Measurements from ENCODE around the gene TFIP11. TPM values are rescaled to one million over a fixed set of nuclear protein-coding genes. Genes with fewer than 3 reads are reported as not detected.

The TFIP11 gene
- total RNA-seq, 2 experiments from 2014 or later: 36.5 to 41.7 TPM

GRCh38 chr22:26483439-26484359, 28.6 kb downstream of the TFIP11 start, which contains the start of the genes HPS4 and SRRD:
TSS of gene HPS4 (minus strand) at chr22:26483783. CDS start at chr22:26481762, 2,021 bp downstream.
TSS of gene SRRD (plus strand) at chr22:26483877. CDS start at chr22:26483891, 14 bp downstream.
- no peaks in the 10 kb centered on the region for H3K9me3 Mint-ChIP-seq (ENCODE audit: low read depth)
- ChIA-PET POLR2A (interaction anchor here (0.7 to 1.4 kb wide), 7 partner anchors 19 to 189 kb away, joined by 3 to 11 read pairs (median 3); partner anchors contain the start of gene TFIP11), CTCF (interaction anchor here (0.7 to 5.7 kb wide), 10 partner anchors 10 to 681 kb away, joined by 3 to 27 read pairs (median 3); no protein-coding TSS in a partner anchor)
- peaks cover 30% of the 10 kb centered on the region for H3K36me3 Mint-ChIP-seq (ENCODE audit: low read depth)
- peak within 1 kb of the TSS; percentile 95 for H3K27ac Mint-ChIP-seq
- intact Hi-C loops (cut with DNase I, micrococcal nuclease): loop anchor here (1.0 to 2.0 kb wide), 12 partner anchors 29 to 1436 kb away; partner anchors contain the start of genes ASPHD2 (in 2 of the 2), TFIP11 (in 2 of the 2), PITPNB (in 1 of the 2) and TPST2 (in 1 of the 2)
- DNase-seq (peak; percentile 95), ATAC-seq (peak; percentile 75)
- H3K4me3 Mint-ChIP-seq: peak within 1 kb of the TSS; percentile 82
- no peaks in the 10 kb centered on the region for H3K27me3 Mint-ChIP-seq
- peaks cover 66% of the 10 kb centered on the region for H3K4me1 Mint-ChIP-seq

- H3K27ac Mint-ChIP-seq: peak overlapping the region; percentile 87
- no peak for ATAC-seq
- ChIA-PET POLR2A (interaction anchor here (0.7 to 1.4 kb wide), 5 partner anchors 20 to 182 kb away, joined by 3 to 11 read pairs (median 3); partner anchors contain the start of gene TFIP11), CTCF (interaction anchor here (0.7 to 5.7 kb wide), 9 partner anchors 10 to 191 kb away, joined by 3 to 27 read pairs (median 3); no protein-coding TSS in a partner anchor)
- H3K9me3 Mint-ChIP-seq (ENCODE audit: low read depth): no peaks in the 10 kb centered on the region
- peak overlapping the region; percentile 82 for H3K4me3 Mint-ChIP-seq
- intact Hi-C loops (cut with DNase I, micrococcal nuclease): loop anchor here (1.0 to 2.0 kb wide), 12 partner anchors 29 to 1436 kb away; partner anchors contain the start of genes ASPHD2 (in 2 of the 2), TFIP11 (in 2 of the 2), PITPNB (in 1 of the 2) and TPST2 (in 1 of the 2)
- peaks cover 24% of the 10 kb centered on the region for H3K36me3 Mint-ChIP-seq (ENCODE audit: low read depth)
- H3K4me1 Mint-ChIP-seq: peaks cover 64% of the 10 kb centered on the region
- no peaks in the 10 kb centered on the region for H3K27me3 Mint-ChIP-seq
- no peak for DNase-seq
These were observed 29.2 kb downstream of the TFIP11 start for GRCh38 chr22:26483043-26483438.

- ChIA-PET CTCF (interaction anchor here (0.6 to 5.7 kb wide), 11 partner anchors 10 to 192 kb away, joined by 3 to 27 read pairs (median 4); no protein-coding TSS in a partner anchor), POLR2A (interaction anchor here (0.6 to 1.7 kb wide), 3 partner anchors 51 to 183 kb away, joined by 3 to 6 read pairs (median 4); no protein-coding TSS in a partner anchor)
- H3K4me1 Mint-ChIP-seq: peaks cover 70% of the 10 kb centered on the region
- DNase-seq (no peak), ATAC-seq (no peak)
- intact Hi-C loops (cut with DNase I, micrococcal nuclease): loop anchor here (2.0 kb wide), 5 partner anchors 31 to 1033 kb away; partner anchors contain the start of genes ASPHD2 (in 1 of the 2) and TFIP11 (in 1 of the 2)
- peaks cover 33% of the 10 kb centered on the region for H3K36me3 Mint-ChIP-seq (ENCODE audit: low read depth)
- no peaks in the 10 kb centered on the region for H3K9me3 Mint-ChIP-seq (ENCODE audit: low read depth)
- H3K27me3 Mint-ChIP-seq: no peaks in the 10 kb centered on the region
- H3K4me3 Mint-ChIP-seq: peak overlapping the region; percentile 82
- H3K27ac Mint-ChIP-seq: peak overlapping the region; percentile 87
These were observed 30.1 kb downstream of the TFIP11 start for GRCh38 chr22:26482161-26482560.

GRCh38 chr22:26481694-26482093, 30.6 kb downstream of the TFIP11 start:
- ChIA-PET POLR2A (interaction anchor here (0.6 to 1.7 kb wide), 3 partner anchors 40 to 89 kb away, joined by 3 to 12 read pairs (median 6); no protein-coding TSS in a partner anchor), CTCF (interaction anchor here (0.6 to 5.7 kb wide), 12 partner anchors 10 to 192 kb away, joined by 3 to 27 read pairs (median 4); no protein-coding TSS in a partner anchor)
- H3K4me1 Mint-ChIP-seq: peaks cover 75% of the 10 kb centered on the region
- H3K27me3 Mint-ChIP-seq: no peaks in the 10 kb centered on the region
- intact Hi-C loops (cut with DNase I, micrococcal nuclease): loop anchor here (2.0 kb wide), 5 partner anchors 31 to 1033 kb away; partner anchors contain the start of genes ASPHD2 (in 1 of the 2) and TFIP11 (in 1 of the 2)
- peak overlapping the region; percentile 87 for H3K27ac Mint-ChIP-seq
- H3K4me3 Mint-ChIP-seq: peak overlapping the region; percentile 82
- DNase-seq: peak; percentile 24
- H3K9me3 Mint-ChIP-seq (ENCODE audit: low read depth): no peaks in the 10 kb centered on the region
- ATAC-seq: no peak
- peaks cover 37% of the 10 kb centered on the region for H3K36me3 Mint-ChIP-seq (ENCODE audit: low read depth)

- Mint-ChIP-seq H3K27me3 (no peaks in the 10 kb centered on the region), H3K4me1 (peaks cover 75% of the 10 kb centered on the region), H3K4me3 (peak overlapping the region; percentile 82), H3K9me3 (ENCODE audit: low read depth) (no peaks in the 10 kb centered on the region), H3K27ac (peak overlapping the region; percentile 87), H3K36me3 (ENCODE audit: low read depth) (peaks cover 40% of the 10 kb centered on the region)
- ChIA-PET POLR2A (interaction anchor here (0.6 to 1.7 kb wide), 2 partner anchors 40 to 50 kb away, joined by 6 to 12 read pairs; no protein-coding TSS in a partner anchor), CTCF (interaction anchor here (0.6 to 5.7 kb wide), 10 partner anchors 9 to 180 kb away, joined by 3 to 27 read pairs (median 3); no protein-coding TSS in a partner anchor)
- no peak for DNase-seq
- intact Hi-C loops (cut with DNase I, micrococcal nuclease): no loop called here
- no peak for ATAC-seq
These were observed 31.1 kb downstream of the TFIP11 start for GRCh38 chr22:26481112-26481693.

- DNase-seq: no peak
- Mint-ChIP-seq H3K36me3 (ENCODE audit: low read depth) (peaks cover 40% of the 10 kb centered on the region), H3K27ac (peak overlapping the region; percentile 87), H3K27me3 (no peaks in the 10 kb centered on the region), H3K9me3 (ENCODE audit: low read depth) (no peaks in the 10 kb centered on the region), H3K4me3 (peak overlapping the region; percentile 82), H3K4me1 (peaks cover 68% of the 10 kb centered on the region)
- POLR2A ChIA-PET: no interaction called here
- CTCF ChIA-PET: interaction anchor here (0.7 to 5.7 kb wide), 3 partner anchors 22 to 116 kb away, joined by 3 to 27 read pairs (median 3); no protein-coding TSS in a partner anchor
- intact Hi-C loops (cut with DNase I, micrococcal nuclease): no loop called here
- ATAC-seq: no peak
These were observed 31.7 kb downstream of the TFIP11 start for GRCh38 chr22:26480611-26480932.

- intact Hi-C loops (cut with DNase I, micrococcal nuclease): no loop called here
- no peak for DNase-seq
- Mint-ChIP-seq H3K27ac (peak overlapping the region; percentile 75), H3K27me3 (no peaks in the 10 kb centered on the region), H3K36me3 (ENCODE audit: low read depth) (peaks cover 41% of the 10 kb centered on the region), H3K4me1 (peaks cover 63% of the 10 kb centered on the region), H3K4me3 (peak overlapping the region; percentile 82), H3K9me3 (ENCODE audit: low read depth) (no peaks in the 10 kb centered on the region)
- ChIA-PET POLR2A (interaction anchor here (1.2 kb wide), 1 partner anchor 193 kb away, joined by 3 read pairs; no protein-coding TSS in a partner anchor), CTCF (interaction anchor here (0.5 to 5.7 kb wide), 11 partner anchors 13 to 175 kb away, joined by 3 to 27 read pairs (median 3); no protein-coding TSS in a partner anchor)
- ATAC-seq: no peak
These were observed 32.3 kb downstream of the TFIP11 start for GRCh38 chr22:26479792-26480610.

DNA sequence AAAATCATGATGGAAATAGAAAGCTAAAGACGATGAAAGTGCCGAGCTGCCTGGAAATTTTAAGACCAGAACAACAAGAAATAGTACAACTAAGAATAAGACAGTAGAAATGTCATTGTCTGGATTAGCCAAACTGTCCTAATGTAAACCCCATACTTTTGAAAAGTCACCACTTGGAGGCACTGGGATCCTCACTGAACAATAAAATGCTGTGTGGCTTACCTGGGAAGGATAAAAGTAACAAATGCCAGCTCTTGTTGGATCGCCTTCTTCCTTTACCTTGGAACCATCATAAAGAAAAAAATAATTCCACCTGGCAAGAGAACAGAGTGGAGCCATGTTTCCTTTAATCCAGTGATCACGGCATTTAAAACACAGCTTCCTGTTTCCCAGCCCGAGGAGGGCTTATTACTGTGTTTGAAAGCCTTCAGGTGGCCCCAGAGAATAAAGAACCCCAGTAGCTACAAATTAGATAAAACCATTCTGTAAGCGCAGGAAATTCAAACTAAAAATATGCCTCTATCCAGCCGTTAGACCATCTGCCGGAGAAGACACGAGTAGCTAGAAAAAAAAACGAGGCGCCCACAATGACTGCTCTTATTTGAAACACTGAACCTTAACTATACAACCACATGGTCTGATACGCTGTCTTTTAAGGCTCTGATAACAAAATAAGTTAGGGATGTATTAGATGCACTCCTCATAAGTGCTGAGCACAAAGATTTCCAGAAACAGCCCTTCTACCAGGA, 33.1 kb downstream of the TFIP11 start:
- peaks cover 47% of the 10 kb centered on the region for H3K36me3 Mint-ChIP-seq (ENCODE audit: low read depth)
- H3K27me3 Mint-ChIP-seq: no peaks in the 10 kb centered on the region
- peaks cover 63% of the 10 kb centered on the region for H3K4me1 Mint-ChIP-seq
- H3K9me3 Mint-ChIP-seq (ENCODE audit: low read depth): no peaks in the 10 kb centered on the region
- H3K27ac Mint-ChIP-seq: peak overlapping the region; percentile 75
- intact Hi-C loops (cut with DNase I, micrococcal nuclease): no loop called here
- DNase-seq (no peak), ATAC-seq (no peak)
- H3K4me3 Mint-ChIP-seq: peak overlapping the region; percentile 69
- POLR2A ChIA-PET: interaction anchor here (1.2 kb wide), 1 partner anchor 194 kb away, joined by 3 read pairs; no protein-coding TSS in a partner anchor
- CTCF ChIA-PET: interaction anchor here (0.5 to 1.6 kb wide), 11 partner anchors 12 to 194 kb away, joined by 3 to 5 read pairs (median 3); no protein-coding TSS in a partner anchor

- ATAC-seq (no peak), DNase-seq (no peak)
- intact Hi-C loops (cut with DNase I, micrococcal nuclease): no loop called here
- no peak overlapping the region for H3K27ac Mint-ChIP-seq
- H3K9me3 Mint-ChIP-seq (ENCODE audit: low read depth): no peaks in the 10 kb centered on the region
- ChIA-PET POLR2A (no interaction called here), CTCF (no interaction called here)
- no peak overlapping the region for H3K4me3 Mint-ChIP-seq
- peaks cover 58% of the 10 kb centered on the region for H3K36me3 Mint-ChIP-seq (ENCODE audit: low read depth)
- peaks cover 56% of the 10 kb centered on the region for H3K4me1 Mint-ChIP-seq
- H3K27me3 Mint-ChIP-seq: no peaks in the 10 kb centered on the region
These were observed 34.9 kb downstream of the TFIP11 start for GRCh38 chr22:26477341-26477731.

All from activated CD4-positive, alpha-beta T cell treated with anti-CD3 and anti-CD28 coated beads for 36 hours (primary cell).